Measurements from ENCODE around the gene BUB1.
"Not testable (repeated sequence)": the region's sequence is repeated elsewhere in the genome, so short reads cannot be mapped to it uniquely, and the experiment has no call there.

The BUB1 gene

GRCh38 chr2:110691612-110692258 is 13.9 kb upstream of the BUB1 start:
- FAIRE-seq (no peak), DNase-seq (ENCODE audit: low spot score) (no peak)

- FAIRE-seq: no peak
Observed at GRCh38 chr2:110690083-110690965, 12.5 kb upstream of the BUB1 start.

GRCh38 chr2:110688594-110689091 is 10.8 kb upstream of the BUB1 start:
- FAIRE-seq: no peak
- peak; percentile 37 for DNase-seq (ENCODE audit: low spot score)

More at GRCh38 chr2:110690083-110690965, 12.5 kb upstream of the BUB1 start:
- no peak for DNase-seq (ENCODE audit: low spot score)

GRCh38 chr2:110687775-110688484 is 10.1 kb upstream of the BUB1 start:
- DNase-seq (ENCODE audit: low spot score); FAIRE-seq: not testable (repeated sequence)

DNA sequence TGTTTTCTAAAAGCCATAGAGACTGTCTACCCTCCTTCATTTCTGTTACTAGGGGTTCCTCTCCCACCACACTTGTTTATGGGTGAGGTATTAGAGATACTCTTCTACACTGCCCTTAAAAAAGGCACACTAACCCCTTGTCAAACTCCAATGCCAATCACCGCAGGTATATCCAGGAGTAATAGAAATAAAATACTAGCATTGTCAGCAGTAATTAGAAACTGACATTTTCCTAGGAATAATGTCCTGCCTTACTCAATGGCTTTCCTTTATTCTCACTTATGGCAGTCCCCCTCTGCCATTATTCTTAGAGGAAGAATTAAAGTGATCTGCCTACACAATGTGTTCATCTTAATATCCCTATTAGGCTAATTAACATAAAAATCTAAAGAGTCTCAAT is 5.0 kb upstream of the BUB1 start:
- FAIRE-seq: no peak

DNA sequence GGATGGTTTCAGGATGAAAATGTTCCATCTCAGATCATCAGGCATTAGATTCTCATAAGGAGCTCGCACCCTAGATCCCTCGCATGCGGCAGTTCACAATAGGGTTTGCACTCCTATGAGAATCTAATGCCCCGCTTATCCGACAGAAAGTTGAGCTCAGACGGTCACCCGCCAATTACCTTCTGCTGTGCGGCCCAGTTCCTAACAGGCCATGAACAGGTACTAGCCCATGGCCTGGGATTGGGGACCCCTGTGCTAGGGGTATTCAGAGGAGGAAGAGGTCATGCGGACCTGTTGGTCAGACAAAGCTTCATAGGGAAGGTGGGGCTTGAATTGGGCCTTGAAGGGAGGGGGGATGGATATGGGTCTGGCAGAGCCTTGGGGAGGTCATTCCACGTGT is 4.4 kb upstream of the BUB1 start:
- FAIRE-seq (no peak), DNase-seq (ENCODE audit: low spot score) (no peak)

More for the DNA sequence above, 5.0 kb upstream of the BUB1 start:
- no peak for DNase-seq (ENCODE audit: low spot score)

- FAIRE-seq (no peak), DNase-seq (ENCODE audit: low spot score) (no peak)
Observed at GRCh38 chr2:110680709-110681108, 2.8 kb upstream of the BUB1 start.

DNA sequence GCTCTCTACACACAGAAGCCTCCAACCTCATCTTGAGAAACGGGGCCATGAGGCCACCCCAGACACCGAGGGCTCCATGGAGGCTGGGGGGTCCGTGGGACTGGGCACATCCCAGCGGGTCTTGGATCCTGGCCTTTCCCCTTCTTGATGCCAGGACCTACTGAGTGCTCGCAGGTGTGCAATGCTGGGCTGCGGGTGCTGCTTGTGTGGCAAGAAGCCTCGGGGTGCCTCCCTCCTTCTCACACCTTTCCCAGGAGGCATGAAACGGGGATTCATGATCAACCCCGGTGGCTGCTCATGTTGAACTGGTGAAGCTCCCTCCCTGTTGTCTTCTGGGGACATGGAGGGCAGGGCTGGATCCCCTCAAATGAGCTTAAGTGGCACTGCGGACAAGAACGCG is 2.0 kb upstream of the BUB1 start:
- no peak for DNase-seq (ENCODE audit: low spot score)

GRCh38 chr2:110679337-110679707 is 1.5 kb upstream of the BUB1 start:
- FAIRE-seq (no peak), DNase-seq (ENCODE audit: low spot score) (no peak)

More for the DNA sequence above, 2.0 kb upstream of the BUB1 start:
- no peak for FAIRE-seq

- no peak for FAIRE-seq
Observed at GRCh38 chr2:110678457-110679336, 834 bp upstream of the BUB1 start.

DNA sequence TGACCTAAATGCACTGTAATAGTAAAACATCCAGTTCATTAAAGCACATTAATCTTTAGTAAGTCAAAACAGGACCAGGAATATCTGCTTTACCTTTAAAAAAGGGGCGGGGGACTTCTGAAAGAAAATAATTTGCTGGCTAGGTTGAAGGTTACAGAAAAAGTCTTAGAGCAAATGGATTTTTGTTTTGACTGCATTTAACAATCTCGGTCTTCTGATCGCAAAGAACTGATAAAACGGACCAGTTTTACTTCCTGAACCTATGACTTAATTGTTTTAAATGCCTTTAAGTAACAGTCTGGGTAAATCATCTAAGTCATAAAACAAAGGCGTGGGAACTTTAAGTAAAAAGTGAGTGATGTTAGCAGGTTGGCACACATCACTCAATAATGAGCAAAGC is 783 bp downstream of the BUB1 start:
- no peak for FAIRE-seq
- no peak for DNase-seq (ENCODE audit: low spot score)

More at GRCh38 chr2:110678457-110679336, 834 bp upstream of the BUB1 start:
- DNase-seq (ENCODE audit: low spot score): peak; percentile 53

- no peak for DNase-seq (ENCODE audit: low spot score)
- FAIRE-seq: no peak
Observed at GRCh38 chr2:110675679-110676078, 2.2 kb downstream of the BUB1 start.

DNA sequence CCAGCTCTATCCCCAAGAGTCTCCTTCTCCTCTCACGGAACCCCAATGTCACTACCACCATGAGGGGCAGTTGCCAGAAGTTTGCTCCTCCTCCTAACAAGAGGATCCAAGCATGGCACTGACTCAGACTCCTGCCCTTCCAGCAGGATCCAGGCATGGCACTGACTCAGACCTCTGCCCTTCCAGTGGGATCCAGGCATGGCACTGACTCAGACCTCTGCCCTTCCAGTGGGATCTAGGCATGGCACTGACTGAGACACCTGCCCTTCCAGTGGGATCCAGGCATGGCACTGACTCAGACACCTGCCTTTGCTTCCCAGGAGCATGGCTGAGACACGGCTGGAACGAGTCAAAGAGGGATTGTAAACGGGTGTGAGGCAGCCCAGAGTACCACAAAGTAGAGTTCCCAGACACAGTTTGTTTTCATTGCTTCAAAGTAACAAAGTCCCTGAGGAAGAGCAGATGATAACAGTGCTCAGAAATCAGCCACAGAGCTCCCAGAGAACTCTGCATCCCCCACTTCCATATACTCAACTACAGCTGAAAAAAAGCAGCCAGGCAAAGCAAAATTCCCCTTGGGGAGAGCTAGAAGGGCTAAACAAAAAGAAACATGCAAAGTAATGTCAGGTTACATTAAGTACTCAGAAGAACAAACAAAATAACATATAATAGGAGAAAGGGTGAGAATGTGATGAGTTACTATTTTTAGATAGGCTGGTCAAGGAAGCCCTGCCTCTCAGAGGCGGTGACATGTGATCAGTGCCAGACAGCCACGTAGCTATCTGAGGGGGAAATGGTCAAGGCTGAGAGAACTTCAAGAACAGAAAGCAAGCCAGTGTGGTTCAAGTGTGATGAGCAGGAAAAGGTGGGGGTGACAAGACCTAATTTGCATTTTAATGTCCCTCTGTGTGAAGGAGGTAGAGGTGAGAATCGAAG is 3.0 kb downstream of the BUB1 start:
- peak; percentile 67 for FAIRE-seq
- DNase-seq (ENCODE audit: low spot score): no peak

- no peak for FAIRE-seq
- DNase-seq (ENCODE audit: low spot score): no peak
Observed at GRCh38 chr2:110673201-110673600, 4.7 kb downstream of the BUB1 start.

DNA sequence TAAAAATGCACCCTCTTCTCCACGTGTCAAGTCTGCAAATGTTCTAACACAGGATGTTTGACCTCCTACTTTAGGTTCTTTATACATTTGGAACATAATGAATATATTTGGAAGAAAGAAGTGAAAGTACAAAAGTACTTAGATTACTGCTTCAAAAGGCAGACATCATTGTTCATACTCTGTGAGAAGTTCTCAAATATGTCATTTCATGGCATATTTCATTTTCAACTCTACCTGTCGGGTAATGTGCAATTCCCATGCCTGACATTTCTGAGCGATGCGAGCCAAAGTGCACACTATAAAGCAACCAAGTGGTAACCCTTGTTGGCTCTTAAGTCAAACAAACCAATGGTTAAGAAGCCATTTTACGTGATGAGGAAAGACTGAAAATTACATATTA is 7.0 kb downstream of the BUB1 start:
- DNase-seq (ENCODE audit: low spot score) (no peak), FAIRE-seq (no peak)

- no peak for FAIRE-seq
- no peak for DNase-seq (ENCODE audit: low spot score)
Observed at GRCh38 chr2:110669079-110669478, 8.8 kb downstream of the BUB1 start.

- DNase-seq (ENCODE audit: low spot score): no peak
- no peak for FAIRE-seq
Observed at GRCh38 chr2:110667071-110667470, 10.8 kb downstream of the BUB1 start.

DNA sequence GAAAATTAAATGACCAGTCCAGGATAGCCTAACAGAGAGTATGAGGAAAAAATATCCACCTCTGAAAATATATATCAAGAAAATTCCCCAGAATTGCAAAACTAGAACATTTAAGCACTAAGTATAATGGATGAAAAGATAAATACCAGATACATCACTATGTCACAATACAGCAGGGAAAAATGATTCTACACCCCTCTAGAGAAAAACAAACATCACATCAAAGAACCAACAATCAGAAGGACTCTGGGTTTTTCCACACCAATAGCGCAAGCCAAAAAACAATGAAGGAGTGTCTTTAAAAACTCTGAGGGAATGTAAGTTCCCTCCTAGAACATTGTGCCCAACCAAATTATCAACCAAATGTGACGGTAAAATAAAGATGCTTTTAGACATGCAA is 13.7 kb downstream of the BUB1 start:
- no peak for FAIRE-seq
- no peak for DNase-seq (ENCODE audit: low spot score)

- DNase-seq (ENCODE audit: low spot score): no peak
Observed at GRCh38 chr2:110662560-110662959, 15.3 kb downstream of the BUB1 start.

GRCh38 chr2:110660558-110660957 is 17.3 kb downstream of the BUB1 start:
- DNase-seq (ENCODE audit: low spot score) (no peak), FAIRE-seq (no peak)

More at GRCh38 chr2:110662560-110662959, 15.3 kb downstream of the BUB1 start:
- no peak for FAIRE-seq
